ENCODE results near the gene B4GALNT3.

DNA sequence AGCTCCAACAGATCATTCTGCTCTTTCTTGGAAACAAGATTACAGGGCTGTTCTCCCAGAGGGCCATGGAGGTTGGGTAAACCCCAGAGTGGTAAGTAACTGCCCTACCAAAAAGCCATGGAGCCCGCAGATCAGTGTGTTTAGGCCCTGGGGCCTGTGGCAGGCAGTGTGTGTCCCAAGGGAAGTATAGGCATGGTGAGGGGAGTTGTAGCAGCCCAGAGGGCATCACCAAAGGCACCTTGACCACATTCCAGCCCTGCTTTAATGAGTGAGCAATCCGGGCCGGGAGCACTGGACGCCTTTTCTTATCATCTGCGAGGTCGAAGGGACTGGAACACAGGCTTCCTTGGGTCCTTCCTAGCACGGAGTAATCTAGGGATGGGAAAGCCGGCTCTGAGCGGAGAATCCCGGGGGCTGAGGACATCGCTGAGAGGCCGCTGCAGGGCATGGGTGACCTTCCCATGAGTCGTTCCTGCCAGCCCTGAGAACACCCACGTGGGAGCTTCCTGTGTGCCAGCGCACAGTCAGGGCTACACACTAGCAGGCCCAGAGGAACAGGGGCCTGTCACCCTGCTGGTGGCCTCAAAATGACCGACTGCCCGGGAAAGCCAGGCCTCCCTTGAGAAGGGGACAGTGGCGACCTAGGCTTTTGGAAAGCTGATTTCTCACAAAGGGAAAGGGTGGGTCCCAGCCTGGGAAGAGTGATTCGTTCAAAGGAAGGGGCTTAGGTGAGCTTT, 112.2 kb downstream of the B4GALNT3 start:
- TF ChIP-seq ZNF121 (CRISPR knock-in tag; IDR thresholded peaks at IDR 0.05) = no peak
- TF ChIP-seq ZNF274 (CRISPR knock-in tag; IDR thresholded peaks at IDR 0.05) = no peak
- TF ChIP-seq SRSF1 (optimal IDR thresholded peaks at IDR 0.05; ENCODE audit: low read depth, low read length) = no peak
- no peak for TF ChIP-seq KLF9 (CRISPR knock-in tag; IDR thresholded peaks at IDR 0.05; ENCODE audit: low read depth)
- TF ChIP-seq PHF21A (CRISPR knock-in tag; IDR thresholded peaks at IDR 0.05) = no peak; the same call in 1 of the 2 replicates
- no peak for TF ChIP-seq ZNF256 (CRISPR knock-in tag; conservative IDR thresholded peaks at IDR 0.05)
- TF ChIP-seq SNAI1 (CRISPR knock-in tag; IDR thresholded peaks at IDR 0.05; ENCODE audit: borderline replicate concordance) = no peak
- TF ChIP-seq, protein P1, sequence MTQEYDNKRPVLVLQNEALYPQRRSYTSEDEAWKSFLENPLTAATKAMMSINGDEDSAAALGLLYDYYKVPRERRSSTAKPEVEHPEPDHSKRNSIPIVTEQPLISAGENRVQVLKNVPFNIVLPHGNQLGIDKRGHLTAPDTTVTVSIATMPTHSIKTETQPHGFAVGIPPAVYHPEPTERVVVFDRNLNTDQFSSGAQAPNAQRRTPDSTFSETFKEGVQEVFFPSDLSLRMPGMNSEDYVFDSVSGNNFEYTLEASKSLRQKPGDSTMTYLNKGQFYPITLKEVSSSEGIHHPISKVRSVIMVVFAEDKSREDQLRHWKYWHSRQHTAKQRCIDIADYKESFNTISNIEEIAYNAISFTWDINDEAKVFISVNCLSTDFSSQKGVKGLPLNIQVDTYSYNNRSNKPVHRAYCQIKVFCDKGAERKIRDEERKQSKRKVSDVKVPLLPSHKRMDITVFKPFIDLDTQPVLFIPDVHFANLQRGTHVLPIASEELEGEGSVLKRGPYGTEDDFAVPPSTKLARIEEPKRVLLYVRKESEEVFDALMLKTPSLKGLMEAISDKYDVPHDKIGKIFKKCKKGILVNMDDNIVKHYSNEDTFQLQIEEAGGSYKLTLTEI (CRISPR knock-in tag; conservative IDR thresholded peaks at IDR 0.05) = no peak
- TF ChIP-seq, protein P2, sequence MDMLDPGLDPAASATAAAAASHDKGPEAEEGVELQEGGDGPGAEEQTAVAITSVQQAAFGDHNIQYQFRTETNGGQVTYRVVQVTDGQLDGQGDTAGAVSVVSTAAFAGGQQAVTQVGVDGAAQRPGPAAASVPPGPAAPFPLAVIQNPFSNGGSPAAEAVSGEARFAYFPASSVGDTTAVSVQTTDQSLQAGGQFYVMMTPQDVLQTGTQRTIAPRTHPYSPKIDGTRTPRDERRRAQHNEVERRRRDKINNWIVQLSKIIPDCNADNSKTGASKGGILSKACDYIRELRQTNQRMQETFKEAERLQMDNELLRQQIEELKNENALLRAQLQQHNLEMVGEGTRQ (IDR thresholded peaks at IDR 0.05; ENCODE audit: low read depth, low read length) = no peak
- TF ChIP-seq, protein P2 (CRISPR knock-in tag; IDR thresholded peaks at IDR 0.05; ENCODE audit: borderline replicate concordance) = no peak
